NT2/D1 (cell line): ENCODE results near the gene RNF220.

Source experiments
- DNase-seq: peaks from one replicate; pipeline ENCODE4 v3.0.0-alpha.2; 2011; ENCODE audit warnings: low read depth, low spot score
- H3K27me3 ChIP-seq: 2 replicates; pipeline ENCODE4 v1.6.0; 2011; ENCODE audit warnings: mild to moderate bottlenecking; ENCODE audit not compliant: insufficient read length, insufficient read depth
- H3K36me3 ChIP-seq: 2 replicates; pipeline ENCODE4 v1.6.1; 2011; ENCODE audit warnings: mild to moderate bottlenecking, low read length, mixed read lengths; ENCODE audit not compliant: insufficient read depth, insufficient read length
- H3K4me1 ChIP-seq: 2 replicates; pipeline ENCODE4 v1.5.1; 2011; ENCODE audit not compliant: insufficient read depth, insufficient read length
- H3K4me3 ChIP-seq: 2 replicates; pipeline ENCODE4 v1.5.1; 2011; ENCODE audit warnings: low read depth; ENCODE audit not compliant: insufficient read length
- H3K9ac ChIP-seq: 2 replicates; pipeline ENCODE4 v1.6.0; 2011; ENCODE audit warnings: low read depth; ENCODE audit not compliant: insufficient read length
- H3K9me3 ChIP-seq: 2 replicates; pipeline ENCODE4 v1.5.1; 2011; ENCODE audit warnings: mild to moderate bottlenecking, low read length; ENCODE audit not compliant: insufficient read depth
- SUZ12 ChIP-seq: IDR thresholded peaks from 2 replicates; pipeline ENCODE4 v1.6.1; 2011; ENCODE audit not compliant: insufficient read length, insufficient read depth; ENCODE audit errors: extremely low read depth
- YY1 ChIP-seq: IDR thresholded peaks from 2 replicates; pipeline ENCODE4 v1.6.1; 2011; ENCODE audit not compliant: insufficient read length, insufficient read depth
- ZNF274 ChIP-seq: IDR thresholded peaks from 2 replicates; pipeline ENCODE4 v1.6.1; 2011; ENCODE audit warnings: mild to moderate bottlenecking, low read depth, low read length

The RNF220 gene

DNA sequence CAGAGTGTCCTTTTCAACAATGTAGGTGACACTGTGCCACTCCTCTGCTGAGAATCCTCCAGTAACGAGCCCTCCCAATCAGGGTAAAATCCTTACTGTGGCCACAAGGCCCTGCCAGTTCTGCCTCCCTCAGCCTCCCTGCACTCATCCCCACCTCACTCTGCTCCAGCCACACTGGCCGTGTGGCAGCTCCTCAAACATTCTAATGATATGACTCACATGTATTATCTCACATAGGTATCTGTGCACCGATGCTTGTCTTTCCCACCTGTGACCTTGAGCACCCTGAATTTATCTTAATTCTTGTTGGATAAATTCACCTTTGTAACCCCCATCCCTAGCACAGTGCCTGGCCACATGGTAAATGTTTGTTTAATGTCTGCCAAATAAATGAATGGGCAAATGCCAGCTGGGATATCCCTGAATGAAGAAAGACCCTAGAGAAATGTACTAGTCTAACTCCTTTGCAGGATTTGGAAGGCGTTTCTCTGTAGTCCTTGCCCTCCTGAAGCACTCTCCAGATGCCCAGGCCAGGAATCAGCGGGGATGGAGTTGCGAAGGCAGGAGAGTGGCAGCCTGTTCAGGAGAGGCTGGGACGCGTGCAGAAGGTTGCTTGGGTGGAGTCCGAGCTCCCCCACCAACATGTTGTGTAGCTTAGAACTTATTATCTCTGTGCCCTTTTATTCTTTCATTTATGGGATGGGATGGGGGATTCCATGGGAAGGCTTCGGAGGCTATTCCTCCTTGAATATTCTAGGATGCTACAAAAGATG lies 163.3 kb downstream of the RNF220 start:
- H3K9ac ChIP-seq = no peak overlapping the region
- peaks cover 58% of the 10 kb centered on the region for H3K27me3 ChIP-seq
- H3K4me1 ChIP-seq = peaks cover 8% of the 10 kb centered on the region
- DNase-seq = no peak
- TF ChIP-seq ZNF274 (no peak), YY1 (no peak), SUZ12 (no peak)
- H3K36me3 ChIP-seq = no peaks in the 10 kb centered on the region
- H3K9me3 ChIP-seq = no peaks in the 10 kb centered on the region
- H3K4me3 ChIP-seq = no peak overlapping the region

DNA sequence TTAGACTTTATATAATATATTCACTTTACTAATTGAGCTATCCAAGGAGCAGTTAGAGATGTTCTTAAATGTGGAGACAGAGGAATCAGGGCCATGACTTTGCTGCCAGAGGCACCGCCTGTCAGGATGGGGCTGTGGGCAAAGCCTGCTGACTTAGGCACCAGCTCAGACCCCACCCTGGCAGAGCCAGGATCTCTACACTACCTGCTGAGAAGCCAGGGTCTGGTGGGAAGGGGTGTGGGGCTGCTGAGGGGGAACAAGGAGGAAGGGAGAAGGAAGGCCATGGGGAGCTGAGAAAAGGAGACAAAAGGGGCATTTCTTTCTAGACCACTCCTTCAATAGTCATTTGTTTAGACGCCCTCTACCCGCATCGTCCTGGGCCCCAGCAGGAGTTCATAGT lies 164.4 kb downstream of the RNF220 start:
- Histone ChIP-seq H3K36me3 (no peaks in the 10 kb centered on the region), H3K27me3 (peaks cover 47% of the 10 kb centered on the region), H3K4me1 (peaks cover 8% of the 10 kb centered on the region), H3K4me3 (no peak overlapping the region), H3K9me3 (no peaks in the 10 kb centered on the region), H3K9ac (no peak overlapping the region)
- TF ChIP-seq YY1 (no peak), ZNF274 (no peak), SUZ12 (no peak)
- no peak for DNase-seq

- Histone ChIP-seq H3K4me3 (no peak overlapping the region), H3K9me3 (no peaks in the 10 kb centered on the region), H3K4me1 (peaks cover 9% of the 10 kb centered on the region), H3K9ac (no peak overlapping the region), H3K36me3 (no peaks in the 10 kb centered on the region), H3K27me3 (peaks cover 39% of the 10 kb centered on the region)
- no peak for TF ChIP-seq ZNF274
- TF ChIP-seq SUZ12 = no peak
- TF ChIP-seq YY1 = no peak
- no peak for DNase-seq
These were observed 166.9 kb downstream of the RNF220 start for GRCh38 chr1:44571712-44572571.

- H3K4me3 ChIP-seq = no peak overlapping the region
- no peak for DNase-seq
- no peak for TF ChIP-seq YY1
- no peak for TF ChIP-seq SUZ12
- TF ChIP-seq ZNF274 = no peak
- peaks cover 34% of the 10 kb centered on the region for H3K27me3 ChIP-seq
- no peak overlapping the region for H3K9ac ChIP-seq
- H3K4me1 ChIP-seq = peaks cover 9% of the 10 kb centered on the region
- H3K9me3 ChIP-seq = no peaks in the 10 kb centered on the region
- H3K36me3 ChIP-seq = no peaks in the 10 kb centered on the region
These were observed 167.5 kb downstream of the RNF220 start for GRCh38 chr1:44572572-44572879.

DNA sequence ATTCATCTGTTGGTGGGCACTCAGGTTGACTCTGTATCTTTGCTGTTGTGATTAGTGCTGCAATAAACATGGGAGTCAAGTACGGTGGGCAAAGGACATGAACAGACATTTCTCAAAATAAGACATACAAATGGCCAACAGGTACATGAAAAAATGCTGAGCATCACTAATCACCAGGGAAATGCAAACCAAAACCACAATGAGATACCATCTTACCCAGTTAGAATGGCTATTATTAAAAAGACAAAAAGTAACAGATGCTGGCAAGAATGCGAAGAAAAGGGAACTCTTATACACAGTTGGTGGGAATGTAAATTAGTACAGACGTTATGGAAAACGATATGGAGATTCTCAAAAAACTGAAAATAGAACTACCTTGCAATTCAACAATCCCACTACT lies 170.3 kb downstream of the RNF220 start:
- DNase-seq = no peak
- Histone ChIP-seq H3K27me3 (peaks cover 10% of the 10 kb centered on the region), H3K9me3 (no peaks in the 10 kb centered on the region), H3K4me1 (peaks cover 9% of the 10 kb centered on the region), H3K36me3 (no peaks in the 10 kb centered on the region), H3K9ac (no peak overlapping the region), H3K4me3 (no peak overlapping the region)
- no peak for TF ChIP-seq SUZ12
- no peak for TF ChIP-seq ZNF274
- no peak for TF ChIP-seq YY1

DNA sequence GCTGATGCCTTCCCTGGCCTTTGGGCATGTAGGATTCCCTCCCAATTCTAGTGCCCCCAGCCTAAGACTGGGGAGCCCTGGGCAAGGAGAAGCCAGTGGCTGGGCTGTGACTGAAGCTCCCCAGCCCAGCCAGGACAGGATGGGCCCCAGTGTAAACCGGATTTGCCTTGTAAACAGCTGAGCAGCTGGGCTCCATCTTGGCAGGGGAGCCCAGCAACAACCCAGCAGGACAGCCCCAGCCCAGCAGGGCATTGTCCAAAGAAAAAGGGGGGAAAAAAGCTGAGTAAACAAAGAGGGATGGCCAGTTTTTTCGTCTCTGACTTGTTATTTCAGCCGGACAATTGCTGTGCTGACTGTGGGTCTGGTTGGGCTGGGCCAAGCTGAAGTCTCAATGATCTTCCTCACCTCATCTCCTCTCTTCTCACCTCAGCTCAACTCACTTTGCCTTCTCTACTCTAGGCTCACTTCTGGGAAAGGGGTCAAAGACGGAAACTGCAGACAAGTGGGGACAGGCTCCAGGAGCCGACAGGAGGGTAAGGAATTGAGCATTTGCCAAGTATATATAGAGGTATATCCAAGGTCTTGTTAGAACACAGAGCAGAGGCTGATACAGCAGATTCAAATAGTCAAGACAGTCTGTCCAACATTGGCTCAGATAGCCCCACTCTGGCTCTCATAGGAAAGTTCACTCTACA lies 171.5 kb downstream of the RNF220 start:
- Histone ChIP-seq H3K36me3 (no peaks in the 10 kb centered on the region), H3K27me3 (peaks cover 13% of the 10 kb centered on the region), H3K4me1 (peaks cover 9% of the 10 kb centered on the region), H3K9ac (no peak overlapping the region), H3K4me3 (no peak overlapping the region), H3K9me3 (no peaks in the 10 kb centered on the region)
- no peak for DNase-seq
- TF ChIP-seq SUZ12 = no peak
- TF ChIP-seq YY1 = no peak
- no peak for TF ChIP-seq ZNF274

GRCh38 chr1:44581205-44581604 lies 176.2 kb downstream of the RNF220 start:
- Histone ChIP-seq H3K9ac (no peak overlapping the region), H3K4me3 (no peak overlapping the region), H3K36me3 (no peaks in the 10 kb centered on the region), H3K4me1 (peaks cover 7% of the 10 kb centered on the region), H3K9me3 (no peaks in the 10 kb centered on the region), H3K27me3 (peaks cover 27% of the 10 kb centered on the region)
- no peak for TF ChIP-seq YY1
- no peak for TF ChIP-seq SUZ12
- TF ChIP-seq ZNF274 = no peak
- no peak for DNase-seq
